Mesangial cell (primary cell): Measurements from ENCODE around the gene MFSD8. TPM values are rescaled to one million over a fixed set of nuclear protein-coding genes. Genes with fewer than 3 reads are reported as not detected.

Source experiments
- total RNA-seq: library from RNA; depleted of rRNA; stranded (reverse); fragments of >200 nt; gene quantifications from 2 replicates; pipeline ENCODE4 v1.2.3, GENCODE V29; 2015

Gene MFSD8, protein sequence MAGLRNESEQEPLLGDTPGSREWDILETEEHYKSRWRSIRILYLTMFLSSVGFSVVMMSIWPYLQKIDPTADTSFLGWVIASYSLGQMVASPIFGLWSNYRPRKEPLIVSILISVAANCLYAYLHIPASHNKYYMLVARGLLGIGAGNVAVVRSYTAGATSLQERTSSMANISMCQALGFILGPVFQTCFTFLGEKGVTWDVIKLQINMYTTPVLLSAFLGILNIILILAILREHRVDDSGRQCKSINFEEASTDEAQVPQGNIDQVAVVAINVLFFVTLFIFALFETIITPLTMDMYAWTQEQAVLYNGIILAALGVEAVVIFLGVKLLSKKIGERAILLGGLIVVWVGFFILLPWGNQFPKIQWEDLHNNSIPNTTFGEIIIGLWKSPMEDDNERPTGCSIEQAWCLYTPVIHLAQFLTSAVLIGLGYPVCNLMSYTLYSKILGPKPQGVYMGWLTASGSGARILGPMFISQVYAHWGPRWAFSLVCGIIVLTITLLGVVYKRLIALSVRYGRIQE
- total RNA-seq, result 4.2 and 8.7 TPM in 2 replicates

DNA sequence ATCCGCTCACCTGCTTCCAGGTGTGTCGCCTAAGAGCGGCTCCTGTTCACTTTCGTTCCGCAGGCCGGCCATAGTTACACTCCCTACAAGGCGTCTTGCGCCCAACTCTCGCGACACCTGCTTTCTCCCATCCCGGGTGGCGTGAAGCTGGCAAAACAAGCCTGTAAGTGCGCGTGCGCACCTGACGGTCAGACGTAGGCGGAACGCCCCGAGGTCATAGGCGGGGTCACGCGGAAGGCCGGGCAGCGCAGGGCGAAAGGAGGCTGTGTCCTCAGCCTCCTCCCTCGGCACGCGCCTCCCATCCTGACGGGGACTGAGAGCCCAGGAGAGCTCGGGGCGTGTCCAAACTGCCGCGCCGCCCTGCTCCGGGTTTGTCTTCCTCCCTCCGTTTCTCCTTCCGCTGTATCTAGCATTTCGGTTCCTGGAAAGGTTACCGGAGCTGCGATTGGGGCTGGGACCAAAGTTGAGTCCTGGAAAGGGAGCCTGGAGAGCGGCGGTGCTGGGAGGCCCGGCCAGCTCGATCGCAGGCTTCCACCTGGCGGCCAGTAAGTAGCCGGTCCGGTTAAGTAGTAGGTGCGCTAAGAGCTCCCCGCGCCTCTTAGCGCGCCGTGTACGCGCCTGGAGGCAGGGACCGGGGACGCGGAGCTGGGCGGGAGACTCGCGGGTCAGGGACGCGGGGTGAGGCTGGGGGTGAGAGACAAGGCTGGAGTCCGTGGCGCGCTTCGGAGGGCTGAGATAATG is at the start of gene MFSD8, which contains the start of gene ABHD18:
TSS of gene MFSD8 (minus strand) at position 112 of the 741 bp plus-strand sequence. CDS start at position 72, 40 bp downstream.
TSS of gene ABHD18 (plus strand) at position 345 of the 741 bp plus-strand sequence. CDS start 17,550 bp downstream, outside the sequence.

GRCh38 chr4:127880763-127881562 is 84.0 kb downstream of the MFSD8 start, which contains the start of gene PLK4:
PLK4 (plus strand) TSS chr4:127880893; CDS start chr4:127881135, 242 bp downstream.

Other genes starting within 250 kb of the MFSD8 start
- gene SLC25A31, start 234.8 kb downstream of the MFSD8 start, total RNA-seq, result not detected in 2 replicates
- 2.3 and 4.1 TPM in 2 replicates for gene HSPA4L, start 182.9 kb downstream of the MFSD8 start, total RNA-seq
- 1.5 and 21.7 TPM in 2 replicates for gene PLK4, start 84.3 kb downstream of the MFSD8 start, total RNA-seq
- 4.9 and 6.1 TPM in 2 replicates for gene ABHD18, start 233 bp upstream of the MFSD8 start, total RNA-seq
- gene LARP1B, start 96.1 kb upstream of the MFSD8 start, total RNA-seq, result 9.1 and 12.5 TPM in 2 replicates